Ishikawa (cell line): ENCODE results near the gene IGFBP3.

ENCODE experiments used
- CEBPB ChIP-seq: IDR thresholded peaks from 2 replicates; pipeline ENCODE4 v1.6.1; 2012
- EP300 ChIP-seq: IDR thresholded peaks from 2 replicates; pipeline ENCODE4 v1.6.1; 2012; ENCODE audit warnings: borderline replicate concordance
- FOXM1 ChIP-seq: IDR thresholded peaks from 2 replicates; pipeline ENCODE4 v1.6.1; 2012; ENCODE audit warnings: low read depth, borderline replicate concordance
- RAD21 ChIP-seq: IDR thresholded peaks from 2 replicates; pipeline ENCODE4 v1.6.1; 2012; ENCODE audit warnings: low read depth
- REST ChIP-seq: IDR thresholded peaks from 2 replicates; pipeline ENCODE4 v1.6.1; 2012; ENCODE audit warnings: low read depth, mild to moderate bottlenecking
- TAF1 ChIP-seq: IDR thresholded peaks from 2 replicates; pipeline ENCODE4 v1.6.1; 2012; ENCODE audit warnings: low read depth, mild to moderate bottlenecking
- TEAD4 ChIP-seq: IDR thresholded peaks from 2 replicates; pipeline ENCODE4 v1.6.1; 2012
- USF1 ChIP-seq: IDR thresholded peaks from 2 replicates; pipeline ENCODE4 v1.6.1; 2012
- YY1 ChIP-seq: IDR thresholded peaks from 2 replicates; pipeline ENCODE4 v1.6.1; 2012; ENCODE audit warnings: low read depth

- TF ChIP-seq YY1 = no peak
- no peak for TF ChIP-seq TAF1
- no peak for TF ChIP-seq EP300
- TF ChIP-seq CEBPB = no peak
- no peak for TF ChIP-seq REST
- TF ChIP-seq TEAD4 = no peak
- no peak for TF ChIP-seq RAD21
- TF ChIP-seq FOXM1 = no peak
- no peak for TF ChIP-seq USF1
Observed at GRCh38 chr7:45873355-45873754, 47.7 kb downstream of the IGFBP3 start.
